T-helper 17 cell (primary cell): ENCODE measurements around the gene CDK6. TPM values are rescaled to one million over a fixed set of nuclear protein-coding genes. Genes with fewer than 3 reads are reported as not detected.

Experiments
- ATAC-seq: fragments of 150-1000 bp; cut with Tn5 transposase; 2 replicates; pipeline ENCODE4 v1.10.0; 2021; ENCODE audit warnings: mild to moderate bottlenecking, moderate library complexity
- DNase-seq, 3 donors: peaks; one replicate each; pipeline versions ENCODE4 v3.0.0 to v3.0.0-alpha.2; 2020 to 2021
- H3K9me3 ChIP-seq: one replicate; pipeline ENCODE4 v1.7.0; 2013; ENCODE audit warnings: low read length, mild to moderate bottlenecking; ENCODE audit not compliant: control insufficient read depth, poor library complexity, severe bottlenecking
- H3K27ac Mint-ChIP-seq: one replicate; pipeline ENCODE4 v1.8.0; 2022; ENCODE audit warnings: mild to moderate bottlenecking, moderate library complexity, mixed read lengths
- H3K27me3 Mint-ChIP-seq: one replicate; pipeline ENCODE4 v1.8.0; 2022; ENCODE audit warnings: mixed read lengths
- H3K36me3 Mint-ChIP-seq: one replicate; pipeline ENCODE4 v1.8.0; 2022; ENCODE audit warnings: low read depth, mixed read lengths
- H3K4me1 Mint-ChIP-seq: one replicate; pipeline ENCODE4 v1.8.0; 2022; ENCODE audit warnings: mild to moderate bottlenecking, mixed read lengths
- H3K4me3 Mint-ChIP-seq: one replicate; pipeline ENCODE4 v1.8.0; 2022; ENCODE audit warnings: mild to moderate bottlenecking, moderate library complexity, mixed read lengths
- total RNA-seq, 4 donors: library from RNA in 2 of 4; stranded (reverse) in 2 of 4; gene quantifications; one replicate each; pipeline ENCODE4 v1.2.3 and lab custom pipeline; 2022 to 2026

The CDK6 gene
- total RNA-seq, 2 donors from 2014 or later: 61.5 to 63.7 TPM

GRCh38 chr7:92811158-92811557 lies 25.2 kb downstream of the CDK6 start:
- ATAC-seq (no peak), DNase-seq (no peak)
- H3K27me3 Mint-ChIP-seq: no peaks in the 10 kb centered on the region
- peaks cover 41% of the 10 kb centered on the region for H3K4me1 Mint-ChIP-seq
- no peak overlapping the region for H3K4me3 Mint-ChIP-seq
- peaks cover 3% of the 10 kb centered on the region for H3K36me3 Mint-ChIP-seq
- H3K9me3 ChIP-seq: no peaks in the 10 kb centered on the region
- peak overlapping the region; percentile 92 for H3K27ac Mint-ChIP-seq

- peak; percentile 81 for ATAC-seq
- Mint-ChIP-seq H3K27ac (peak overlapping the region; percentile 92), H3K4me1 (peaks cover 35% of the 10 kb centered on the region), H3K27me3 (no peaks in the 10 kb centered on the region), H3K36me3 (peaks cover 3% of the 10 kb centered on the region), H3K4me3 (peak overlapping the region; percentile 82)
- peak in 1 of 3 donors; percentile 31 for DNase-seq
- no peaks in the 10 kb centered on the region for H3K9me3 ChIP-seq
Observed at GRCh38 chr7:92809760-92810573, 26.4 kb downstream of the CDK6 start.

GRCh38 chr7:92809397-92809759 lies 27.0 kb downstream of the CDK6 start:
- Mint-ChIP-seq H3K27ac (peak overlapping the region; percentile 92), H3K36me3 (peaks cover 3% of the 10 kb centered on the region), H3K27me3 (no peaks in the 10 kb centered on the region), H3K4me1 (peaks cover 30% of the 10 kb centered on the region), H3K4me3 (peak overlapping the region; percentile 82)
- DNase-seq (no peak), ATAC-seq (no peak)
- H3K9me3 ChIP-seq: no peaks in the 10 kb centered on the region

GRCh38 chr7:92808635-92809034 lies 27.7 kb downstream of the CDK6 start:
- H3K27me3 Mint-ChIP-seq: no peaks in the 10 kb centered on the region
- H3K36me3 Mint-ChIP-seq: peaks cover 3% of the 10 kb centered on the region
- no peak overlapping the region for H3K4me3 Mint-ChIP-seq
- H3K9me3 ChIP-seq: no peaks in the 10 kb centered on the region
- no peak for ATAC-seq
- peaks cover 28% of the 10 kb centered on the region for H3K4me1 Mint-ChIP-seq
- no peak overlapping the region for H3K27ac Mint-ChIP-seq
- DNase-seq: no peak

- no peaks in the 10 kb centered on the region for H3K9me3 ChIP-seq
- H3K27ac Mint-ChIP-seq: no peak overlapping the region
- DNase-seq (no peak), ATAC-seq (no peak)
- H3K27me3 Mint-ChIP-seq: no peaks in the 10 kb centered on the region
- H3K4me1 Mint-ChIP-seq: peaks cover 27% of the 10 kb centered on the region
- peaks cover 3% of the 10 kb centered on the region for H3K36me3 Mint-ChIP-seq
- no peak overlapping the region for H3K4me3 Mint-ChIP-seq
Observed at GRCh38 chr7:92808006-92808405, 28.4 kb downstream of the CDK6 start.

- no peaks in the 10 kb centered on the region for H3K9me3 ChIP-seq
- H3K4me1 Mint-ChIP-seq: peaks cover 24% of the 10 kb centered on the region
- no peak for ATAC-seq
- no peak overlapping the region for H3K4me3 Mint-ChIP-seq
- no peaks in the 10 kb centered on the region for H3K27me3 Mint-ChIP-seq
- no peak overlapping the region for H3K27ac Mint-ChIP-seq
- DNase-seq: no peak
- H3K36me3 Mint-ChIP-seq: peaks cover 3% of the 10 kb centered on the region
Observed at GRCh38 chr7:92806496-92806895, 29.9 kb downstream of the CDK6 start.

GRCh38 chr7:92802406-92802805 lies 34.0 kb downstream of the CDK6 start:
- Mint-ChIP-seq H3K27me3 (no peaks in the 10 kb centered on the region), H3K36me3 (no peaks in the 10 kb centered on the region), H3K4me1 (peaks cover 11% of the 10 kb centered on the region), H3K4me3 (no peak overlapping the region), H3K27ac (no peak overlapping the region)
- no peak for DNase-seq
- no peak for ATAC-seq
- no peaks in the 10 kb centered on the region for H3K9me3 ChIP-seq

- H3K4me1 Mint-ChIP-seq: peaks cover 13% of the 10 kb centered on the region
- H3K27ac Mint-ChIP-seq: no peak overlapping the region
- ATAC-seq (no peak), DNase-seq (no peak)
- H3K27me3 Mint-ChIP-seq: no peaks in the 10 kb centered on the region
- no peaks in the 10 kb centered on the region for H3K36me3 Mint-ChIP-seq
- H3K9me3 ChIP-seq: no peaks in the 10 kb centered on the region
- H3K4me3 Mint-ChIP-seq: no peak overlapping the region
Observed at GRCh38 chr7:92799446-92800211, 36.7 kb downstream of the CDK6 start.

GRCh38 chr7:92798517-92799249 lies 37.7 kb downstream of the CDK6 start:
- Mint-ChIP-seq H3K27me3 (no peaks in the 10 kb centered on the region), H3K27ac (no peak overlapping the region), H3K4me1 (peaks cover 20% of the 10 kb centered on the region), H3K4me3 (no peak overlapping the region), H3K36me3 (peaks cover 2% of the 10 kb centered on the region)
- ATAC-seq (no peak), DNase-seq (no peak)
- H3K9me3 ChIP-seq: no peaks in the 10 kb centered on the region

GRCh38 chr7:92797693-92798092 lies 38.7 kb downstream of the CDK6 start:
- no peak overlapping the region for H3K27ac Mint-ChIP-seq
- H3K9me3 ChIP-seq: no peaks in the 10 kb centered on the region
- H3K4me3 Mint-ChIP-seq: no peak overlapping the region
- H3K4me1 Mint-ChIP-seq: peaks cover 17% of the 10 kb centered on the region
- H3K36me3 Mint-ChIP-seq: peaks cover 2% of the 10 kb centered on the region
- DNase-seq: no peak
- H3K27me3 Mint-ChIP-seq: no peaks in the 10 kb centered on the region
- ATAC-seq: peak; percentile 61

GRCh38 chr7:92797284-92797683 lies 39.1 kb downstream of the CDK6 start:
- Mint-ChIP-seq H3K4me3 (no peak overlapping the region), H3K4me1 (peaks cover 20% of the 10 kb centered on the region), H3K36me3 (peaks cover 2% of the 10 kb centered on the region), H3K27me3 (no peaks in the 10 kb centered on the region), H3K27ac (no peak overlapping the region)
- ATAC-seq (peak; percentile 12), DNase-seq (no peak)
- H3K9me3 ChIP-seq: no peaks in the 10 kb centered on the region

- Mint-ChIP-seq H3K4me1 (peaks cover 21% of the 10 kb centered on the region), H3K27me3 (no peaks in the 10 kb centered on the region), H3K4me3 (no peak overlapping the region), H3K27ac (no peak overlapping the region), H3K36me3 (peaks cover 2% of the 10 kb centered on the region)
- ATAC-seq (no peak), DNase-seq (no peak)
- no peaks in the 10 kb centered on the region for H3K9me3 ChIP-seq
Observed at GRCh38 chr7:92794831-92795230, 41.5 kb downstream of the CDK6 start.

- no peak for DNase-seq
- Mint-ChIP-seq H3K27ac (no peak overlapping the region), H3K27me3 (no peaks in the 10 kb centered on the region), H3K4me3 (no peak overlapping the region), H3K36me3 (peaks cover 2% of the 10 kb centered on the region), H3K4me1 (peaks cover 21% of the 10 kb centered on the region)
- H3K9me3 ChIP-seq: no peaks in the 10 kb centered on the region
- no peak for ATAC-seq
Observed at GRCh38 chr7:92794391-92794790, 42.0 kb downstream of the CDK6 start.
